GM18498 (cell line): ENCODE results near the gene ZNF90.
"Not testable (repeated sequence)": the region's sequence is repeated elsewhere in the genome, so short reads cannot be mapped to it uniquely, and the experiment has no call there.

Experiments
- ATAC-seq: cut with Tn5 transposase; IDR thresholded peaks from one replicate; pipeline ENCODE4 v1.9.1; 2021; ENCODE audit warnings: mild to moderate bottlenecking, moderate library complexity; ENCODE audit not compliant: unreplicated experiment

The ZNF90 gene

DNA sequence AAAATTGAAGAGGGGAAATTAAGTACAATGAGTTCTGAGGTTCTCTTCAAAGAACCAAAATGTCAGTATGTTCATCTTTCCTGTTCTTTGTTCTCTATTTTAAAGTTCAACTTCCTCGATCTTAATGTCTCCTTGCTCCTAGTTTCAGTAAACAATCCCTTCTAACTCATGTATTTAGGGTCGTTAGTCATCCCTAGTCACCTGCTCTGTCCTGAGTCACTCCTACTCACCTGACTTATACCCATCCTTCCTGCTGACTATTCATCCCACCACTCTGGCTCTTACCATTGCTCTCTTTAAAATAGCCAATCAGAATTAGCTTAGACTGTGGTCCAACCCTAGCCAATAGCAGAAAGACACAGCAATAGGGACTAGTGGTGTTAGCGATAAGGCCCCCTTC lies 24.3 kb downstream of the ZNF90 start:
- no peak for ATAC-seq

DNA sequence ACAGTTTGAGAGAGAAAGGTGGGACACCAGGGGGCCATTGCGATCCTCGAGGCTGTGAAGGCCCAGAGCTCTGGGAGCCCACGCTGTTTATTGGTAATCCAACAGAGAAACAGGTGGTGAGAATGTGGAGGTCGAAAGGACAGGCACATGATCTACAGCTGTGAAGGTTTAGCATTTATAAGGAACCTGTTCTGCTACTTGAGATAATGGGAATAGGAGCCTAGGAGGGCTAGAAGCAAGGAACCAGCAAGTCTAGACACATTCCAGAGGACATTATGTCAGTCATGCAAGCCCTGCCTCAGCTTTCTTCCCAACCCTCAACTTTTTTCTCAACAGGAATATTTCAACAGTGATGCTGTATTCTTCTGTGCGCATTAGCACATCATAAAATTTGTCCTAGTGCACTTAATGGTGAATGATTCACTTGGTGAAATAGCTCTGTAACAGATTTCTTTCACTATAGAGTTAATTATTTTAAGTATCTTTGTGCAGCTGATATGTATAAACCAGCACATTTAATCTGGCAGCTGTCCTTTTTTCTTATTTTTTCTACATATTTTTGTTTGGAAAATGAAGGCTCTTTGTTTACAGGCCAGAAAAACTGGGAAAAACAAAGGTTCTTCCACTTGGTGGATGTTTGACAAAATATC lies 25.4 kb downstream of the ZNF90 start:
- ATAC-seq = no peak

DNA sequence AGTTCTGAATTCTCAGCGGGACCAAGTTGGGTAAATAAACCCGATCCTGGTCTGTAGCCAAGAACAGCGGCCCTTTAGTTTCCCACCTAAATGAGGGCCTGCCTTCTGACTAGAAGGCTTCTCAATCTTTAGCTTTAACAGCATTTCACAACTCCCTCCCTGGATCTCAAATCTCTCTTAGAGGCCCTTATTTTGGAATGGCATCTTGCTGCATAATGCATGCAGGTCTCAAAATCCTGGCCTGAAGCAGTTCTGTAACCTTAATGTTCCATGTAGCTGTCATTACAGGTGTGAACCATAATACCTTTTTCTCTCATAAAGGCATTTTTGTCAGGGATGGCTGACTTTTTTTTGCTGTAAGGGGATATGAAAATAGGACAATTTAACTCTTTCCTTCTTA lies 29.5 kb downstream of the ZNF90 start:
- no peak for ATAC-seq

DNA sequence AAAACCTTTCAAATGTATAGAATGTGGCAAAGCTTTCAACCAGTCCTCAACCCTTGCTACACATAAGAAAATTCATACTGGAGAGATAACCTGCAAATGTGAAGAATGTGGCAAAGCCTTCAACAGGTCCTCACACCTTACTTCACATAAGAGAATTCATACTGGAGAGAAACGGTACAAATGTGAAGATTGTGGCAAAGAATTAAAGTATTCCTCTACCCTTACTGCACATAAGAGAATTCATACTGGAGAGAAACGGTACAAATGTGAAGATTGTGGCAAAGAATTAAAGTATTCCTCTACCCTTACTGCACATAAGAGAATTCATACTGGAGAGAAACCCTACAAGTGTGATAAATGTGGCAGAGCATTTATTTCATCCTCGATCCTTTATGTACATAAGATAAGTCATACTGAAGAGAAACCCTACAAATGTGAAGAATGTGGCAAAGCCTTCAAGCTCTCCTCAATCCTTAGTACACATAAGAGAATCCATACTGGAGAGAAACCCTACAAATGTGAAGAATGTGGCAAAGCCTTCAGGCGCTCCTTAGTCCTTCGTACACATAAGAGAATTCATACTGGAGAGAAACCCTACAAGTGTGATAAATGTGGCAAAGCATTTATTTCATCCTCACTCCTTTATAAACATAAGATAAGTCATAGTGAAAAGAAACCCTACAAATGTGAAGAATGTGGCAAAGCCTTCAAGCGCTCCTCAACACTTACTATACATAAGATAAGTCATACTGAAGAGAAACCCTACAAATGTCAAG lies 40.5 kb downstream of the ZNF90 start:
- ATAC-seq = not testable (repeated sequence)

DNA sequence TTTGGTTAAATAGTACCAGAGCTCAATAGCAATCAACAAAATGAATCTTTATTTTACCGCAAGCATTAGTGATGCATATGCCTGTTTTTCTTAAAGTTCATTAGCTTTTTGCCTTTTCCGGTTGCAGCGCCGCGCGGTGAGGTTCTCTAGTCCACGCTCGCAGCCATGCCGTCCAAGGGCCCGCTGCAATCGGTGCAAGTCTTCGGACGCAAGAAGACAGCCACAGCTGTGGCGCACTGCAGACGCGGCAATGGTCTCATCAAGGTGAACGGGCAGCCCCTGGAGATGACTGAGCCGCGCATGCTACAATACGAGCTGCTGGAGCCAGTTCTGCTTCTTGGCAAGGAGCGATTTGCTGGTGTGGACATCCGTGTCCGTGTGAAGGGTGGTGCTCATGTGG lies 47.1 kb downstream of the ZNF90 start:
- no peak for ATAC-seq

DNA sequence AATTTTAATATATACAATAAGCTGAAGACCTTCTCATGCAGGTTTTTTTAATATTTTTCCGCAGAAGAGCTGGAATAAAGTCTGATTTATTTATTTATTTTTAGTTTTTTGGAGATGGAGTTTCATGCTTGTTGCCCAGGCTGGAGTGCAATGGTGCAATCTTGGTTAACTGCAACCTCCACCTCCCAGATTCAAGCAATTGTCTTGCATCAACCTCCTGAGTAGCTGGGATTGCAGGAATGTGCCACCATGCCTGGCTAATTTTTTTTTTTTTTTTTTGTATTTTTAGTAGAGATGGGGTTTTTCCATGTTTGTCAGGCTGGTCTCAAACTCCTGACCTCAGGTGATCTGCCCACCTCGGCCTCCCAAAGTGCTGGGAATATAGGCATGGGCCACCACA lies 55.1 kb downstream of the ZNF90 start:
- not testable (repeated sequence) for ATAC-seq

DNA sequence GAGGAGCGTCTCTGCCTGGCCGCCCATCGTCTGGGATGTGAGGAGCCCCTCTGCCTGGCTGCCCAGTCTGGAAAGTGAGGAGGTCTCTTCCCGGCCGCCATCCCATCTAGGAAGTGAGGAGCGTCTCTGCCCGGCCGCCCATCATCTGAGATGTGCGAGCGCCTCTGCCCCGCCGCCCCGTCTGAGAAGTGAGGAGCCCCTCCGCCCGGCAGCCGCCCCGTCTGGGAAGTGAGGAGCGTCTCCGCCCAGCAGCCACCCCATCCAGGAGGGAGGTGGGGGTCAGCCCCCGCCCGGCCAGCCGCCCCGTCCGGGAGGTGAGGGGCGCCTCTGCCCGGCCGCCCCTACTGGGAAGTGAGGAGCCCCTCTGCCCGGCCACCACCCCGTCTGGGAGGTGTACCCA lies 59.9 kb downstream of the ZNF90 start:
- ATAC-seq = not testable (repeated sequence)

DNA sequence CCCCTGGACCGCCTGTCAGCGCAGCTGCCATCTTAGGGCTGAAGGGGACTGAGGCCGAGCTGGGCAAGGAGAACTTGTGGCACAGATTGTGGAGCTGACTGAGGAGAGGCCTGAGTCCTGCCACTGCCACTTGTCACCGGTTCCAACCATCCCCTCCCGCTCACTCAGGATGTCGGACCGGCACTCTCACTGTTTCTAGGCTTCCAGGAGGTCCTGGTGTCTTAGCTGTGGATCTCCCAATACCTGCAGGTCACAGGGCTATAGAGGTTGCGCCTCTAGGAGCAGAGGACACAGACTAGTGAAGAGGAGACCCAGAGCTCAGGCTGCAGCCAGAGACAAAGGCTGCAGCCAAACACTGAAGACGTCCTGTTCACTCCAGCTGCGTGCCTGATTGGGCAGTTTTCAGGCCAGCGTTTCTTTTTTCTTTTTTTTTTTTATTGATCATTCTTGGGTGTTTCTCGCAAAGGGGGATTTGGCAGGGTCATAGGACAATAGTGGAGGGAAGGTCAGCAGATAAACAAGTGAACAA lies 73.9 kb downstream of the ZNF90 start:
- ATAC-seq = no peak

DNA sequence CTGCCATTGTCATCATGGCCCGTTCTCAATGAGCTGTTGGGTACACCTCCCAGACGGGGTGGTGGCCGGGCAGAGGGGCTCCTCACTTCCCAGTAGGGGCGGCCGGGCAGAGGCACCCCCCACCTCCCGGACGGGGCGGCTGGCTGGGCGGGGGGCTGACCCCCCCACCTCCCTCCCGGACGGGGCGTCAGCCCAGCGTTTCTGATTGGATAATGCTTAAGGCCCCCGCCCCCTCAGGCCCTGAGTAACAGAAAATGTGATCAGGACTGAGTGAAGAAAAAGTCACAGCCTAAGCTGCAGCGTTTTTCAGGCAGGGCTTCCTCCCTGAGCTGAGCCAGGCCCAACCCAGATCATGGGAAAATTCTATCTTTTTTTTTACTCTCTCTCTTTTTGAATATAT lies 74.7 kb downstream of the ZNF90 start:
- ATAC-seq = not testable (repeated sequence)

DNA sequence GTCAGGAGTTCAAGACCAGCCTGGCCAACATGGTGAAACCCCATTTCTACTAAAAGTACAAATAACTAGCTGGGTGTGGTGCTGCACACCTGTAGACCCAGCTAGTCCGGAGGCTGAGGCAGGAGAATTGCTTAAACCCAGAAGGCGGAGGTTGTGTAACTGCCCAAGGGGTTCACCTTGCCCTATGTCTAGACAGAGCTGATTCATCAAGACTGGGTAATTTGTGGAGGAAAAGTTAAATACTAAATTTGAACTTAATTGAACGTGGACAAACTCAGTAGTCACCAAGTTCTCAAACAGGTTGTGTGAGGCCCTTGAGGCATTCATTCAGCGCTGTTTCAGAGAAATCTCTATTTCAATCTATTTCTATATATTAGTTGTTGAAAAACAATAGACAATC lies 75.5 kb downstream of the ZNF90 start:
- ATAC-seq = no peak

DNA sequence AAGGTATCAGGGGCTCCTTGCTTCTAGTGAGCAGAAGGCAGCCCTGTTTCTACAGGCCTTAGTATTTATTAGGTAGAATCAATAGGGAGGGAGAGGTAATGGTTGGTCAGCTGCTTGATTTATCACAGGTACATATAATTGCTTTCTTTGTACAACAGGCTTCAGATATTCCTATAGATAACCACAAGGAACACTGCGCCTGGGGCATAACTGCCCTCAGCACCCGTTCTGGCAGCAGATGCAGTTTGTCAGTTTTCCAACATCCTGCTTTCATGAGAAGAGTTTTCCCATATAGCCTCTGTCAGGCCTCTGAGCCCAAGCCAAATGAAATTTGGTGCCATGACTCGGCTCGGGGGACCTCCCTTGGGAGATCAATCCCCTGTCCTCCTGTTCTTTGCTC lies 76.8 kb downstream of the ZNF90 start:
- no peak for ATAC-seq

DNA sequence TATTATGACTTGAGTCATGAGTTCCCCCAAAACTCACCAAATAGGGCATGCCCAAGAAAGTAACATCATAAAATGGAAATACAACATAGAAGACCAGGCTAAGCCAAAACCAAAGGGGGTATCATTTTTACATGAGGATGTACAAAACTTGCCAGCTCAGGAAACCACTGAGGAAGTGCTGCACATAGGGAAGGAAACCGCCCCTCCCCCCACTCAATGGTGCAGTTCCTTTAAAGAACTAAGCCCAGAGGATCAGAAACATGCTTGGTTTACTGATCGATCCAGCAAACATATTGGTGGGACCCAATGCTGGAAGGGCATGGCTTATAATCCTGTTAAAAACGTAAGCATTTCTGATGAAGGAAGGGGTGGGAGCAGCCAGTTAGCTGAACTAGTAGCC lies 85.0 kb downstream of the ZNF90 start:
- no peak for ATAC-seq

DNA sequence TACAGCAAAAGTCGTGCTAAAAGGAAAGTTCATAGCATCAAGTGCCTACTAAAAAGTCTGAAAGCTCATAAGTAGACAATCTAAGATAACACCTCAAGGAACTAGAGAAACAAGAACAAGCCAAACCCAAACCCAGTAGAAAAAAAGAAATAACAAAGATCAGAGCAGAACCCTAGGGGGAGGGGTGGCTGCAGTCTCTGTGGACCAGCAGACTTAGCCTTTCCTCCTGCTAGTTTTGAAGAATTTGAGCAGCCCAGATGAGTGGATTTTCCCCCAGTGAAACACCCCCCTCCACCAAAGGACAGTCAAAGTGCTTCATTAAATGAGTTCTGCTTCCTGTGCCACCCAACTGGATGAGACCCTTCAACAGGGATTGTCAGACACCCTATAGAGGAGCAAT lies 86.7 kb downstream of the ZNF90 start:
- no peak for ATAC-seq

DNA sequence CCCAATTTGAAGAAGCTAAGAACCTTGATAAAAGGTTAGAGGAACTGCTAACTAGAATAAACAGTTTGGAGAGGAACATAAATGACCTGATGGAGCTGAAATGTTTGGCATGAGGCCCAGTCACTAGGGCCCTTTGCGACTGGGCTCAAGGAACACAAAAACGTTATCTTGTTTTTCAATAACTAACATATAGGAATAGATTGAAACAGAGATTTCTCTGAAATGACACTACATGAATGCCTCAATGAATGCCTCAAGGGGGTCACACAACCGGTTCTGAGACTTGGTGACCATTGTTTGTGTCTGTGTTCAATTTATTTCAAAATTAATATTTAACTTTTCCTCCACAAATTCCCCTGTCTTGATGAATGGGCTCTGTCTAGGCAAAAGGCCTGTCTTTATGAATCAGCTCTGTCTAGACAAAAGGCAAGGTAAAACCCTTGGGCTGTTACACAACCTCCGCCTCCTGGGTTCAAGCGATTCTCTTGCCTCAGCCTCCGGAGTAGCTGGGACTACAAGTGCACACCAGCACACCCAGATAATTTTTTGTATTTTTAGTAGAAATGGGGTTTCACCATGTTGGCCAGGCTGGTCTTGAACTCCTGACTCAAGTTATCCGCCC lies 88.3 kb downstream of the ZNF90 start:
- ATAC-seq = no peak

DNA sequence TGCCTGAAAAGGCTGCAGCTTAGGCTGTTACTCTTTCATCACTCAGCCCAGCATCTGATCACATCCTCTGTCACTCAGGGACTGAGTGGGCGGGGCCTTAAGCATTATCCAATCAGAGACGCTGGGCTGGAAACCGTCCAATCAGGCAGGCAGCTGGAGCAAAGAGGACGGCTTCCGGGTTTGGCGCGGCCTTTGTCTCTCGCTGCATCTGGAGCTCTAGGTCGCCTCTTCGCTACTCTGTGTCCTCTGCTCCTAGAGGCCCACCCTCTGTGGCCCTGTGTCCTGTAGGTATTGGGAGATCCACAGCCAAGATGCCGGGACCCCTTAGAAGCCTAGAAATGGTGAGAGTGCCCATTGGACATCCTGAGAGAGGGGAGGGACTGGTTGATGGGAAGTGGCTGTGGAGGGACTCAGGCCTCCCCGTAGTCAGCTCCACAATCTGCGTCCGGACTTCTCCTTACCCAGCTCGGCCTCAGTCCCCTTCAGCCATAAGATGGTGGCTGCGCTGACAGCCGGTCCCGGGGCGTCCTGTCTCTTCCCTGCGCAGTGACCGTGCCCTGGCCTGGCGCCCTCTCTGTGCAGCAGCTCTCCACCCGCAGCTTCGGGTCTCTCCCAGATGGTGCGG lies 89.3 kb downstream of the ZNF90 start, which contains the start of gene ZNF486:
ZNF486 (plus strand) TSS at position 195 of the 625 bp plus-strand sequence; CDS start at position 312, 117 bp downstream.
- peak; percentile 92 for ATAC-seq

DNA sequence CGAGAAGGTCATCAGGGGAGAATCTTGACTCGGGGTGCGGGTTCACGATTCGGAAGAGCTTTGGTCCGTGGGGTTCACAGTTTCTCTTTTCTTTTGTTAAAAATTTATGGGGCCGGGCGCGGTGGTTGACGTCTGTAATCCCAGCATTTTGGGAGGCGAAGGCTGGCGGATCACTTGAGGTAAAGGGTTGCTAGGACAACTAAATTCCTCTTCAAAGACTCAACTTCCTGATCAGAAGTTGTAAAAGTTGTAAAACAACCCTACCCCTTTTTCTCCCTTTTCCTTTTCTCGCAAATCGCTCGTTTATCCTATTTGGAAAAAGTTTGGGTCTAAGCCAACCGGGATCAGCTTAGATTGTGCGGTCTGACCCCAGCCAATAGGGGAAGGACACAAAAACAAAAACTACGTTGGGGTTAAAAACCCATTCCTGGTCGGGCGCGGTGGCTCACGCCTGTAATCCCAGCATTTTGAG lies 89.9 kb downstream of the ZNF90 start:
- ATAC-seq = no peak
